Activated CD4-positive, alpha-beta T cell treated with anti-CD3 and anti-CD28 coated beads for 24 hours (primary cell): ENCODE data around the gene KDM7A.

Experiments used
- DNase-seq, 2 donors: peaks; one replicate each; pipeline ENCODE4 v3.0.0-alpha.2; 2020; ENCODE audit warnings: low read depth in 2 of 2

Gene KDM7A, protein sequence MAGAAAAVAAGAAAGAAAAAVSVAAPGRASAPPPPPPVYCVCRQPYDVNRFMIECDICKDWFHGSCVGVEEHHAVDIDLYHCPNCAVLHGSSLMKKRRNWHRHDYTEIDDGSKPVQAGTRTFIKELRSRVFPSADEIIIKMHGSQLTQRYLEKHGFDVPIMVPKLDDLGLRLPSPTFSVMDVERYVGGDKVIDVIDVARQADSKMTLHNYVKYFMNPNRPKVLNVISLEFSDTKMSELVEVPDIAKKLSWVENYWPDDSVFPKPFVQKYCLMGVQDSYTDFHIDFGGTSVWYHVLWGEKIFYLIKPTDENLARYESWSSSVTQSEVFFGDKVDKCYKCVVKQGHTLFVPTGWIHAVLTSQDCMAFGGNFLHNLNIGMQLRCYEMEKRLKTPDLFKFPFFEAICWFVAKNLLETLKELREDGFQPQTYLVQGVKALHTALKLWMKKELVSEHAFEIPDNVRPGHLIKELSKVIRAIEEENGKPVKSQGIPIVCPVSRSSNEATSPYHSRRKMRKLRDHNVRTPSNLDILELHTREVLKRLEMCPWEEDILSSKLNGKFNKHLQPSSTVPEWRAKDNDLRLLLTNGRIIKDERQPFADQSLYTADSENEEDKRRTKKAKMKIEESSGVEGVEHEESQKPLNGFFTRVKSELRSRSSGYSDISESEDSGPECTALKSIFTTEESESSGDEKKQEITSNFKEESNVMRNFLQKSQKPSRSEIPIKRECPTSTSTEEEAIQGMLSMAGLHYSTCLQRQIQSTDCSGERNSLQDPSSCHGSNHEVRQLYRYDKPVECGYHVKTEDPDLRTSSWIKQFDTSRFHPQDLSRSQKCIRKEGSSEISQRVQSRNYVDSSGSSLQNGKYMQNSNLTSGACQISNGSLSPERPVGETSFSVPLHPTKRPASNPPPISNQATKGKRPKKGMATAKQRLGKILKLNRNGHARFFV

DNA sequence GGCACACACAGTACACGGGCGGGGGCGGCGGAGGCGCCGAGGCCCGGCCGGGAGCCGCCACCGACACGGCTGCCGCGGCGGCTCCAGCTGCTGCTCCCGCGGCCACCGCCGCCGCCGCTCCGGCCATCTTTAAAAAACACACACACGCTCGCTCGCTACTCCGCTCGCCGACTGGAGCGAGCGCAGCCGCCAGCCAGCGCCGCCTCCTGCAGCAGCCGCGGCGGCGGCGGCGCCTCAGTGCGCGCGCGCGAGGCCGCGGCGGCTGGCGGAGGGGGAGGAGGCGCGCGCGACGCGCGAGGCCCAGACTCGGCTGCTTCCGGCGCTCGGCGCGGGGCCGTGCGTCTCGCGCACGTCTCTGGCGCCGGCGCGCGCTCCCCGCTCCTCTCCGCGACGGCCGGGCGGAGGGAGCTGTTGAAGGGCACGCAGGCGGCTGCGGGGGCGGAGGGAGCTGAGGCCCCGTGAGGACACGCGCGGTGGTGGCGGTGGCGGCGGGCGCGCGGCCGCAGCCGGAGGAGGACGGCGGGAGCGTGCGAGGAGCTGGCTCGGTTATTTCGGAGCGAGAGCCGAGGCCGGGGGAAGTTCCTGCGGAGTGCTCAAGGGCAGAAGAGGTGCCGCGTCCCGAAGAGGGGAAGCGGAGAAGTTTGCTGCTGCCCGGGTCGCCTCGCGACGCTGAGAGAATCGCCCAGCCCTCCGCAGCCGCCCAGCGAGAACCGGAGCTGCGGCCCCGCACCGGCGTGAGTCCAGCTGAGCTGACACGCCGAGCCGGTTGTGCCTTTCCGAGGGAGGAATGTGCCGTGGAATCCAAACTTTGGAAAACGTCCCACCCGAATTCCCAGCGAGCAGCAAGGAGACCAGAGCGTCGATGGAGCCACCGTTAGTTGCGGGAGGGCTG, at the start of gene KDM7A:
Gene KDM7A (minus strand): TSS at position 173 of the 892 bp plus-strand sequence. CDS start 46 bp downstream, at position 127.
- peak; percentile 85 to 89 for DNase-seq

DNA sequence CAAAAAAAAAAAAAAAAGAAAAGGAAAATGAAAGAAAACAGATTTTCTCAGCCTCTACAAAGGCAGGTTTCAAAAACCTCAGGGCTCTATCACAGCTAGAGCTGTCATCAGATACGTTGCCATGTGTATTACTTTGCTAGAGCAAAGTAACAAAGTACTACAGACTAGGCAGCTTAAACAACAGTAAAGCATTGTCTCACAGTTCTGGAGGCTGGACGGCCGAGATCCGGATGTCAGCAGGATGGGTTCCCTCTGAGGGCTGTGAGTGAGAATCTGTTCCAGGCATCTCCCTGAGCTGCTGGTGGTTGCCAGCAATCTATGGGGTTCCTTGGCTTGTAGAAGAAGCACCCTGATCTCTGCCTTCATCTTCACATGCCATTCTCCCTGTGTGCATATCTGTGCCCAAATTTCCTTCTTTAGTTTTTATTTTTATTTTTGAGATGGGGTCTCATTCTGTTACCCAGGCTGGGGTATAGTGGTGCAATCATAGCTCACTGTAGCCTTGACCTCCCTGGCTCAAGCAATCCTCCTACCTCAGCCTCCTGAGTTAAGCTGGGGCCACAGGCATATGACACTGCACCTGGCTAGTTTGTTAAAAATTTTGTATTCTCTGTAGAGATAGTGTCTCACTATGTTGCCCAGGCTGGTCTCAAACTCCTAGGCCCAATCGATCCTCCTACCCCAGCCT, 48.9 kb upstream of the KDM7A start:
- DNase-seq = no peak

DNA sequence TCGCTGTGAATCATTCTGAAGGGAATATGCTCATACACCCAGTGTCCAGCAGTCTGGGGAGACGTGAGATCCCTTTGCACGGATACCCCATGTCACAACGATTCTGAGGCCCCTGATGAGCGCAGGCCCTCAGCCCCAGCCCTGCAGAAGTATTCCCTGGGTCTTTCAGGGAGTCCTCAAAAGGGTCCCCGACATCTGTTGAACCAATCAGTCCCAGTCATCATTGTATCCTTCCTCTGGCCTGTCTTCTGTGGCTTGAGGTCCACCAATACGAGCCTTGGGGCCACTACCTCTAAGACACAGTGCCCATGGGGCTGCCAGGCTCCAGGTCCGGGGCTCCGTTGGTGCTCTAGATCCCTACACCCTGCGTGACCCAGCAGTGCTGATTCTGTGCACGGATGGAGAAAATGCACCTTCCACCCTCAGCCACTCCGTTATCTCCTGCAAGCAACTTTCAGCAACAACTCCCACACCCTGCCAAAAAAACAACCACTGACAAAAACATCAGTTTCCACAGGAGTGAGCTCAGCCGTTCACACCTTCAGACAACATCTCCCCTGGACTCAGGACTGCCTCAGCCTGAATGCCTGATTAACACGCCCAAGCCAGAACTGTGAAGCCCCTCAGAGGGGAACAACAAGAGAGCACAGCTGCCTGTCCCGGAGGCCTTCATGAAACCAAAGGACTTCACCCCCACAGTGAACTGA, 46.9 kb upstream of the KDM7A start:
- no peak for DNase-seq

DNA sequence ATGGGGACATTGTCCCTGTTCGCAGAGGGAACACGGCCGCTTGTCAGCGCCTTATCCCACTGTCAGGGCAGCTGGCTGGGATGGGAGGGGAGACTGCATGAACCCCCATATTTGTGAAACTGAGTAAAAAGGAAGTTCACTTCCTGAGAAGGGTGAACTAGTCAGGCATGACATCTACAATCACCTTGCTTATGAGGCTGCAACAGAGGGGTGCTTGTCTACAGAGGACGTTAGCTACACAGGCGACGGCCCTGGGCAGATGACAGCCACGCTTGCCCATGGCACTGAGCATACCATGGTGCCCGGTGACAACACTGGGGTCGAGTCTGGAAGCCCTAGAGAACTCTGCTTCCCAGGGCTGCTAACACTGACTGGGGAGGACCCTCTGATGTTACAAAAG, 46.0 kb upstream of the KDM7A start:
- DNase-seq = no peak

DNA sequence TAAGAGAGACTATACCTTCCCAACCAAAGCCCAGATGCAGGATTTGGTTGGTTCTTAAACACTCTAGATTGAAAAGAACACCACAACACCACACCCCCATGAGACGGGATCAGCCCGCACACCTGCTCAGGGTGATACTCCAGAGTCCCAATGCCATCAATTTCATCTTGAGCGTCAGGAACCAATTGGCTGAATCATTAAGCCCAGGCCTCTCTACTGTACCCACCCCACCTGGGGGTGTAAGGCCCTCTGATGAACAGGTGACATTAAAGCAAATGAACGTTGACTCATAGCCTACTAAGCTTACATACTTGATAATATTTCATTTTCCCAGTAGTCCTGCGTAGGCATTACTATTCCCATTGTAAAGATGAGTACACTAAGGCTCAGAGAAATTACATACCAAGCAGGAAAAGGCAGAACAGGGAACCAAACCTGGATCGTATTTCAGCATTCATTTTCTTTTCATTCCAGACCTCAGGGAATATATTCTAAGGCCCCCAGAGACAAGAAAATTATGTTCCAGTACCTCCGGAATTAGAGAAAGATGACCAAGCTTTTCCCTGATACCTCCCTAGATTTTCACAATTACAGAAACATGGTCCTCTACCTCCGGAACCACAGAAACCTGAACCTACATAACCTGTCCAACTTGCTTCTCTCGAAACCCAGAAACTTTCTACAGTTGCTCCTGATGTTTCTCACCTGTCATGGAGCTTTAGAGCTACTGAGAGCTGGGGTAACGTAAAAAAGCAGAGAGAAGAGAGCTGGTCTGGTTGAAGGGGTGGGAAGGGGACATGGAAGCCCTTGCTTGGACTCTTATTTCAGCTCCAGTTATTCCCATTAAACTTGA, 43.1 kb upstream of the KDM7A start:
- no peak for DNase-seq

DNA sequence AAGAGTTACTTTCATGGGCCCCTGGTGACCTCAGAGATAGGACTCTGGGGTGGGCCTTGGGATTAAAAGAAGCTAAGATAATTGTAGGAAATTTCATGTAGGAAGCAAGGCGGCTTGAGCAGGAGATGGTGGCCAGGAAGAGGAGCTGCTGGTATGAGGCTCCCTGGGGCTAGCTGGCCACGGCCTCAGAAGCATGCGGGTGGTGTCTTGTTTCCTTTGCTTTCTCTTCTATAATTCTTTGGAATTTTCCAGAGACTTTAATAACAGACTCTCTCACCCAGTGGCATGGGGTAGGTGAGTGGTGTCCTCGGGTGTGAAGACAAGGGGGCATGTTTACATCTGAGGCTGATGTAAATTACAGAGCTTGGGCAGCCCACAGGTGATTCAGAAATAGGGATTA, 41.9 kb upstream of the KDM7A start:
- DNase-seq = no peak

DNA sequence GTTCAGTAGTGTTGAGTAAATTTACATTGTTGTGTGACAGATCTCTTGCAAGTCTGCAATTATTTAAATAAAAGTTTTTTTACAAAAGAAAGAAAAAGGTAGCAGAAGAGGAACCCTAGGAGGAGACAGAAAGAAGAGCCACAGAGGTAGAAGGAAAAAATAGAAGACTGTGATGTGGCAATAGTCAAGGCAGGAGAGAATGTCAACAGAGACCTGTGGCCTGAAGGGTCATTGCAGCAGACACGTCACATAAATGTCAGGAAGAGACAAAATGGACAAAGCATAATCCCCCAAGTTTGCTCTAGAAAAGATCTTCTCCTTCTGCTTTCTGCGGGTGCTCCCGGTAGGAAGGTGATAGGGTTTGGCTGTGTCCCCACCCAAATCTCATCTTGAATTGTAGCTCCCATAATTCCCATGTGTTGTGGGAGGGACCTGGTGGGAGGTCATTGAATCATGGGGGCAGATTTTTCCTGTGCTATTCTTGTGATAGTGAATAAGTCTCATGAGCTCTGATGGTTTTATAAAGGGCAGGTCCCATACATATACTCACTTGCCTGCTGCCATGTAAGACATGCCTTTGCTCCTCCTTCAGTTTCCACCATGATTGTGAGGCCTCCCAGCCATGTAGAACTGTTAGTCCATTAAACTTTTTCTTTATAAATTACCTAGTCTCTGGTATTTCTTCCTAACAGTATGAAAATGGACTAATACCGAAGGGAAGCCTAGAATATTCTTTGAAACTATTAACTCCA, 41.1 kb upstream of the KDM7A start:
- DNase-seq = no peak

DNA sequence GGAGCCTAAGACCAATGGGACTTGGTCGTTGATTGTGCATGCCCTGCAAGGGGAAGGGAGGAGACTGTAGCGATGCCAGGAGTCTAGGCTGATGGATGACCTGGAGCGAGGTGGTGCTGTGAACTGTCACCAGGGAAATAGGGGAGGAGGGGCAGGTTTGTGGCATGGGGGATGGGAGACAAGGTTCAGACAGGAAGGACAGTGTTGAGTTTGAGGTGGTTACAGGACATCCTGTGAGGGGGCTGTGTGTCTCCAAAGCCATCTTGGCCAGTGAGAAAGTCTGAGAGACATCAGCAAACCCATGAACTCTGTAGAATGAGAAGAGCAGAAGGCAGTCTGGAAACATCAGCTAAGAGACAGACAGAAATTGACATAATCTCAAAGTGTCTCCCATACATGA, 38.5 kb upstream of the KDM7A start:
- no peak for DNase-seq

DNA sequence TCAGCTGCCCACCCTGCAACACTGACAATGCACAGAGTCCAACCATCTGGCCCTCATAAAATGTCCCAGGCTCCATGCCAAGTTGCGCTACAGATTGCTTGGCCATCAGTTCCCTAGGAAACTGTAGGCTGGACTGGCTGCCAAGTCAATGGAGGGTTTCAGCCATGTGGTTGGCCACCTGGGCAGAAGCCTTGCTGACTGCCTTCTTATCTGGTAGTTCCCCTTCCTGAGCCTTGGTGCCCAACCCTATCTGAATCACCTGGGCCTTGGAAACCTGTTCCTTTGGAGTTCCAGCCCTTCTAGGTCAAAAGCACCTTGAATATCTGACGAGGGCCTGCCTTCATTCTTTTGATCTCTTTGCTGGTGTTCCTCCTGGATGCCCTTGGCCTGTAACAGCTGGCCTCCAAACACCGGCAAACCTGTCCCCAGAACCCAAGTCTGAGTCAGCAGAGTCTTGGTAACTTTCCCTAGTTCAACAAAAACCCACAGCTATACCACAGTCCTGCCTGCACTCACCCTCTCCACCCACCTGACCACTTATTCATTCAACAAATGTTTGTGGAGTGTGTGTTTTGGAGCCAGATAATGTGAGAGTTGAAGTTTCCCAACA, 37.4 kb upstream of the KDM7A start:
- no peak for DNase-seq

DNA sequence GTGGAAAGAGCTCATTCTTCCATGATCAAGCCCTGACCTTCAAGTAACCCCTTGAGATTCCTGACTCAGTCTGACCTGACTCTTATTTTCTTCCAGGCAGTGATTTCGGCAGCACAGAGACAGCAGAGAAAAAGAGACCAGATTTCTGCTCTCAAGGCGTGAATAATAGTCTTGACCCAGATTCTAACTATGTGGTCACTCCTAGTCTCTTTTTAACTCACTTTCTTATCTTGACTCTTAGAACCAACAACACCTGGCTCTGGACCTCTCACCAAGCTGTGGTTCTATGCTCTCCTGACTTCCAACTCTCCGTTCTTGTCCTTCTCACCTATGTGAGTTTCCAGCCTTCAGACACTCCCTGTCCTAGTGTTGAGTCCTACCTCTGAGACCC, 36.9 kb upstream of the KDM7A start:
- DNase-seq = no peak

DNA sequence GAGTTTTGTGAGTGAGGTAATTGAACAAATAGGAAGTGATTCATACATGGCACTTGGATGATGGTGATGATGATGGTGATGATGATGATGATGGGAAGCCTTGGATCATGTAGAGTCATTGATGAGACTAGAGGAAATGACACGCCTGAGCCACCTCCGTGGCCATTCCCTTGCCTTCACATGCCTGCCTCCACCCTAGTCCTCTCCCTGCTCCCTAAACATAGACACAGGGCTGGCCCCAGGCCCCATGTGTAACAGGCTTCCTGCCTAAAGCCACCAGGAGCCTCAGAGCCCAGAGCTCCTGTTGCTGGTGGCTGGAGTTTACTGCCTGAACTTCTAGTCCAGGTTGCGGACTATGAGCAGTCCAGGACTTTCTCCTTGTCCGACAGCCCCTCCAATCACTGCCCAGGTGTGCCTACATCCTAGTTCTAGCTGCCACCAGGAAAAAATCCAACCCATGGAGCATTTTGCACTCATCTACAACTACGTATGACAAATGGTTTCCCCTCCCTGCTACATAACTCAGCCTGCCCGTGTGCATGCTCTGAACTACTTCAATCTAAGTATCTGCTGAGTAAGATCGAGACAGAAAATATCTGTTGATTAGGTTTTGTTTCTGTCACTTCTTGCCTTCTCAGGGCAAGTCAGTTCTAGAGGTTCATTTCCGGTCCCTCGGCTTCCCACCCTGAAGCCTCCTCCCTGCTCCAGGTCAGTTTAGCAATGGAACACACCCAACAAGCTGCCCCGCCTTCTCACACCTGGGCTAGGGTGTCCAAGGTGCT, 35.5 kb upstream of the KDM7A start:
- DNase-seq = no peak

DNA sequence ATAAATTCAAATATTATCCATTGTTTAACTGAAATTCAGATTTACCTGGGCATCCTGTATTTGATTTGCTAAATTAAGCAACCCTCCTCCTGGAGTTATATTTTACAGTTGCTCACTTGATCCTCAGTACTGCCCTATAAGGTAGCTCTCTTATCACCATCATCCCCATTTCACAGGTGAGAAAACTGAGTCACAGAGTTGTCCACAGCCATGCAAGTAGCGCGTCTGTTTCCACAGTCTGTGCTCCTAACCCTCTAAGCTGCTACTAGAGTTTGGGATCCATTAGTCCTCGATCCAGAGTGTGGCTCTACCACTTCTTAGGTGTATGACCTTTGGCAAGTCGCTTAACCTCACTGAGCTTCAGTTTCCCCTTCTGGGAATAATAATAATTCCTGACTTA, 34.9 kb upstream of the KDM7A start:
- DNase-seq = no peak

DNA sequence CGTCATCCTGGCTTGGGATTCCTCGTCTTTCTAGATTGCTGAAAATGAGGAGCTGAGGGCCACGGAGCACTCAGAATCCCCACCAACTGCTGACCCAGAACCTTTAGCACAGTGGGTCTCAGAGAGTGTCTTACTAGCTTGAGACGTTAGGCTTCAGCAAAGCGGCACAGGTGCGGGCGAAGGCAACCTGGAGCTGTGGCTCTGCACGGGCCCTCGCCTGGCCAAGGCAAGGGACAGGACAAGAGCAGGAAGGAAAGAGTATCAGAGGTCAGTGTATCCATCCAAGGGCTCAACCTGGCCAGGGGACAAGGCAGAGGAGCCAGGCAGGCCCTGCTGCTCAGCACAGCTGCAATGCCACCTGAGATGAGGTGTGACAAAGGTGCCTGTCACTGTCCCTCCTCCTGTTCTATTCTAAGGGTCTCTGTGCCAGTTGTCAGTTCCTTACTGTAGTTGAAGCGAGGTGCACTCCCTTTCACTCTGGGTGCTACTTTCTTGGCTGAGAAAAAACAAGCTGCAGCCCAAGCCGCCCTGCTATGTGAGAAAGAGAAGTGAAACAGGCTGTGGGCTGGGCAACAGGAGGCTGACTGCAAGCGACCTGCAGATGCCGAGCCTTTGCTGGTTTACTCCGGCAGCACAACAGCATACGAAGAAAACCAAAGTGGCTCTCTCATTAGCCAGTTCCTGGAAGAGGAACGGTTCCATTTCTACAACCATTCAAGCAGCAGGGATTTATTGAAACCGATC, 33.3 kb upstream of the KDM7A start:
- peak in 1 of 2 donors; percentile 47 for DNase-seq

DNA sequence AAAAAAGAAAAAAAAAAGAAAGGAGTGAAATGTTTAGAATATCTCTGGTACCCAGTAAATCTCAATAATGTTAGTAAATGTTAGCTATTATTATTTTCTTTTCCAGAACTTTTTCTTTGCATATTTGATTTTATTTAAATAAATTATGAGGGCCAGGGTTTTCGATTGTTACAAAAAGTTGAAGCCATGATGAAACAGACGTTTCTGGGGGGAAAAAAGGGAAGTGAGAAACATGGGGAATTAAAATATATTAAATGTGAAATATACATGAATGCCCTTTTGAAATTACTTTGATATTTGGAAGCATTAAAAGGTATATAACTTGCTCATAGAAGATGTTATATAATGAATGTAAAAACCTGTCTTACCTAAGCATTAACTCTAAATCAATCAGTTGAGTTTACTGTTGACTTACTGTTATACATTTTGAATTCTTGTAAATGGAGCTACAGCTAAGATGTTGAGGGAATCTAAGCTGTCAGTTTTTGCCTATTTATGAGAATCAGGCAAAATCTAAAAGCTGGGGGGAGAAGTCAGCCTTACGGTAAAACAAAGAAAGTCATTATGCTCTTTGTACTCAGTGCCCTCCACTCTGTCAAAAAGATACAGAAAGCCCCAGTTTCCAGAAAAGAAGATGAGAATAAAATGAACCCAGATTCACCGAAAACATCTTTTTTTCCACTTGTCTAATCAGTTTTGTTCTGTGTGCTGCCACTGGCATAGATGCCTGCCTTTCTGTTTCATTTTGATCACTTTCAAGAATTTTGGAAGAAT, 30.0 kb upstream of the KDM7A start:
- no peak for DNase-seq

DNA sequence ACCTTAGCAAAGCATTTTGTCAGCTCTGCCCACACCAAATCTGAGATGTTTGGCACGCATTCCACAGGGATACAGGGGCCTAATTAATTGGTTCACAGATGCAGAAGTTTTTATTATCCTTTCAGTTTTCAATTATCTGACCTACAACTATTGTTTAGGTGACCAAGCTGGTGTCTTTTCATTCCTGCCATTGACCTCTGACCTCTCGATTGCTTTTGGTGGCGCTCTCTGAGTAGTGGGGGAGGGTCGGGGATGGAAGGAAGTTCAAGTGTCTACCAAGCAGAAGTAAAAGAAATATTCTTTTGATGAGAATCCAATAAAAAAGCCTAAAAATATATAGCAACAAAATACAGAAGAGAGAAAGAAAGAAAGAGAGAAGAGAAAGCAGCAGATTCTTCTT, 28.8 kb upstream of the KDM7A start:
- no peak for DNase-seq

DNA sequence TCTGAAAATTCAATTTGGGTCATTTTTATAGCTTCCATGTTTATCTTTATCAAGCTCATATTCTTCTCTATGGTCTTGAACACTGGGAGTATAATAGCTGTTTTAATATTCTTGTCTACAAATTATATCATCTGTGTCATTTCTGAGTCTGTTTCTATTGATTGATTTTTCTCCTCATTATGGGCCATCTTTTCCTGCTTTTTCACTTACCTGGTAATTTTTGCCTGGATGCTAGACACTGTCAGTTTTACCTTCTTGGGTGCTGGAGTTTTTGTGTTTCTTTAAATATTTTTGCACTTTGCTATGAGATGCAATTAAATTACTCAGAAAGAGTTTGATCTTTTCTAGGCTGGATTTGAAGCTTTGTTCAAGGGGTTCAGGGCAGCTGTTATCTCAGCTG, 26.8 kb upstream of the KDM7A start:
- no peak for DNase-seq
